ENCODE data around the gene SLC6A6.

GRCh38 chr3:14455571-14456317, 53.3 kb downstream of the SLC6A6 start:
- peak in 1 of 3 donors; percentile 64 for TF ChIP-seq POLR2AphosphoS5 (IDR thresholded peaks at IDR 0.05)
- TF ChIP-seq POLR2A (IDR thresholded peaks at IDR 0.05): no peak
- no peak for TF ChIP-seq CTCF (IDR thresholded peaks at IDR 0.05)

Data from stomach (tissue), 4 donors.